Measurements from ENCODE around the gene LETMD1.

DNA sequence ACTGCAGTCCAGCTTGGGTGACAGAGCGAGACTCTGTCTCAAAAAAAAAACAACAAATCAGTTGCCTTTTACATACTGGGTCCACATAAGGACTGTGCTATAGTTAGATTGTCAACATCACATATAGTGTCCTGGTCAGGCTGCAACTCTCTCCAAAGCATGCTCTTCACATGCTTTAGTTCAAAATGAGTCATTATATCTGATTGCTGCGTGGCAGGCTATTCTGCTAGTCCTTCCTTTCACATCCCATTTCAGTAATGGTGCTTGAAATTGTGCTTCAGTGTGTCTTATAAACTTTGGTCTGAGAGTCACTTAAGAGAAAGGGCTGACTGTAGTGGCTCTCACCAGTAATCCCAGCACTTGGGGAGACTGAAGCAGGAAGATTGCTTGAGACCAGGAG, 6.9 kb downstream of the LETMD1 start:
- TF ChIP-seq, protein P1, sequence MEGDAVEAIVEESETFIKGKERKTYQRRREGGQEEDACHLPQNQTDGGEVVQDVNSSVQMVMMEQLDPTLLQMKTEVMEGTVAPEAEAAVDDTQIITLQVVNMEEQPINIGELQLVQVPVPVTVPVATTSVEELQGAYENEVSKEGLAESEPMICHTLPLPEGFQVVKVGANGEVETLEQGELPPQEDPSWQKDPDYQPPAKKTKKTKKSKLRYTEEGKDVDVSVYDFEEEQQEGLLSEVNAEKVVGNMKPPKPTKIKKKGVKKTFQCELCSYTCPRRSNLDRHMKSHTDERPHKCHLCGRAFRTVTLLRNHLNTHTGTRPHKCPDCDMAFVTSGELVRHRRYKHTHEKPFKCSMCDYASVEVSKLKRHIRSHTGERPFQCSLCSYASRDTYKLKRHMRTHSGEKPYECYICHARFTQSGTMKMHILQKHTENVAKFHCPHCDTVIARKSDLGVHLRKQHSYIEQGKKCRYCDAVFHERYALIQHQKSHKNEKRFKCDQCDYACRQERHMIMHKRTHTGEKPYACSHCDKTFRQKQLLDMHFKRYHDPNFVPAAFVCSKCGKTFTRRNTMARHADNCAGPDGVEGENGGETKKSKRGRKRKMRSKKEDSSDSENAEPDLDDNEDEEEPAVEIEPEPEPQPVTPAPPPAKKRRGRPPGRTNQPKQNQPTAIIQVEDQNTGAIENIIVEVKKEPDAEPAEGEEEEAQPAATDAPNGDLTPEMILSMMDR (IDR thresholded peaks at IDR 0.05; ENCODE audit: low read length): no peak
- TF ChIP-seq EZH2 (optimal IDR thresholded peaks at IDR 0.05; ENCODE audit: low read depth, low read length) (no peak), EZH2phosphoT487 (IDR thresholded peaks at IDR 0.05; ENCODE audit: low read length) (no peak)

All from MM.1S (cell line).